Neural progenitor cell (in vitro differentiated cells): ENCODE results near the gene IFITM5.

Source experiments
- CTCF ChIP-seq: fragments of 200-600 bp; sonication (generic); IDR thresholded peaks from 2 replicates; pipeline ENCODE4 v1.5.1; 2017; ENCODE audit warnings: antibody characterized with exemption, mild to moderate bottlenecking
- EZH2 ChIP-seq: fragments of 200-600 bp; sonication (generic); IDR thresholded peaks from 2 replicates; pipeline ENCODE4 v1.6.1; 2017; ENCODE audit warnings: antibody characterized with exemption, mild to moderate bottlenecking, moderate library complexity
- EZH2phosphoT487 ChIP-seq: fragments of 200-600 bp; sonication (generic); IDR thresholded peaks from 2 replicates; pipeline ENCODE4 v1.6.1; 2017; ENCODE audit warnings: antibody characterized with exemption

GRCh38 chr11:280706-281485 lies 18.4 kb downstream of the IFITM5 start:
- TF ChIP-seq EZH2 (no peak), CTCF (no peak), EZH2phosphoT487 (no peak)
